Regular cardiac myocyte (primary cell): ENCODE data around the gene MTRF1. TPM values are rescaled to one million over a fixed set of nuclear protein-coding genes. Genes with fewer than 3 reads are reported as not detected.

Experiments
- total RNA-seq: library from RNA; depleted of rRNA; stranded (reverse); fragments of >200 nt; gene quantifications from 2 replicates; pipeline ENCODE4 v1.2.3, GENCODE V29; 2014

The MTRF1 gene
- total RNA-seq, result 14.6 and 18.0 TPM in 2 replicates

GRCh38 chr13:41263261-41263971 lies at the start of gene MTRF1:
Gene MTRF1 (minus strand): TSS chr13:41263576. CDS start chr13:41260907, 2,669 bp downstream.

GRCh38 chr13:41310963-41311405 lies 47.6 kb upstream of the MTRF1 start, which contains the start of gene NAA16:
Gene NAA16 (plus strand): TSS chr13:41311267. CDS start chr13:41311529, 262 bp downstream.

GRCh38 chr13:41193919-41194824 lies 69.2 kb downstream of the MTRF1 start, which contains the start of gene KBTBD7:
Gene KBTBD7 (minus strand): TSS chr13:41194569. CDS start chr13:41194257, 312 bp downstream.

Other genes with a start within 250 kb of the MTRF1 start
- 27.6 and 33.0 TPM in 2 replicates for gene ELF1, start 244.3 kb downstream of the MTRF1 start, total RNA-seq
- gene WBP4, start 202.1 kb downstream of the MTRF1 start, total RNA-seq, result 9.8 and 9.9 TPM in 2 replicates
- 9.0 and 15.1 TPM in 2 replicates for gene KBTBD6, start 130.8 kb downstream of the MTRF1 start, total RNA-seq
- gene KBTBD7, start 69.0 kb downstream of the MTRF1 start, total RNA-seq, result 5.9 and 8.7 TPM in 2 replicates
- gene NAA16, start 47.7 kb upstream of the MTRF1 start, total RNA-seq, result 5.6 and 7.0 TPM in 2 replicates
- gene RGCC, start 194.0 kb upstream of the MTRF1 start, total RNA-seq, result 1.3 and 2.3 TPM in 2 replicates